ENCODE results near the gene EREG.
"Not testable (repeated sequence)": the region's sequence is repeated elsewhere in the genome, so short reads cannot be mapped to it uniquely, and the experiment has no call there.

The EREG gene, protein sequence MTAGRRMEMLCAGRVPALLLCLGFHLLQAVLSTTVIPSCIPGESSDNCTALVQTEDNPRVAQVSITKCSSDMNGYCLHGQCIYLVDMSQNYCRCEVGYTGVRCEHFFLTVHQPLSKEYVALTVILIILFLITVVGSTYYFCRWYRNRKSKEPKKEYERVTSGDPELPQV

DNA sequence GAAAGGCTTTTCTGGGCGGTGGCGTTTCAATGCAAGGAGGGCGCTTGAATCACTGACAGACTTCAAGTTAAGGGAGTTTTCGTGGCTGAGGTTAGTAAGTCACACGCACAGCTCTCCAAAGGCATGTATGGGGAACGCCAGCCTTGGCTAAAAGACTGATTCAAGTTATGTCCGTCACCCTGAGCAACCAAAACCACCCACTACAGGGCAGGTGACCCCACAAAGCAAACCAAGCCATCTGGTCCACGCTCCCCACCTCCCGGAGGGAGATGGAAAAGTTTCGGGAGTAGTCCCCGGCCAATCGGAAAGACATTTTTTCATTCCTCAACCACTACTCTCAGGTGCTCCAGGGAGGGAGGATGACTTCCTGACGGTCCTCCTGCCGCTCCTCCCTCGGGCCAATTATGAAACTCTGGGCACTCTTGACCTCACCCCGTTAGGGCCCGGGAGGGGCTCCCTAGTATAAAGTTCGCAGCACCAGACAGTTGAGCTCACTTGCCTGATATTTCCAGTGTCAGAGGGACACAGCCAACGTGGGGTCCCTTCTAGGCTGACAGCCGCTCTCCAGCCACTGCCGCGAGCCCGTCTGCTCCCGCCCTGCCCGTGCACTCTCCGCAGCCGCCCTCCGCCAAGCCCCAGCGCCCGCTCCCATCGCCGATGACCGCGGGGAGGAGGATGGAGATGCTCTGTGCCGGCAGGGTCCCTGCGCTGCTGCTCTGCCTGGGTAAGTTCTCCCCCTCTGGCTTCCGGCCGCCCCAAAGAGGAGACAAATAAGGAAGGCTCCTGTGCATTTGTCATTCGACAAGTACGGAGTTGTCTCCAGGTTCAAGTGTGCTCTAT lies at the start of gene EREG:
EREG (plus strand) TSS at position 494 of the 840 bp plus-strand sequence; CDS start at position 658, 164 bp downstream.
- DNase-seq = peak in 4 of 56 donors; percentile 1 to 7 (median 4)

DNA sequence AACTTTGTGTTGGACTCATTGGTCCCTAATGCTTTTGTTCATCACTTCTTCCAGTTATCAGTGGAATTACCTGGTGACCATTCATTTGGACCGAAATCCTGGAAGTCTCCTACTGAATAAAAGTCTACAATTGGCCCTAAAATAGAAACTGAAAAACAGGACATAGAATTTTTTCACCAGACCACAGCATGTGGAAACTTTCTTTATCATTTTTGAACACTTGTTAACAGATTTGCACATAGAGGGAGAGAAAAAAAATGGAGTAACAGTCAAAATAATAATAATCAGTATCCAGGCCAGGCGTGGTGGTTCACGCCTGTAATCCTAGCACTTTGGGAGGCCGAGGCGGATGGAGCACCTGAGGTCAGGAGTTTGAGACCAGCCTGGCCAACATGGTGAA lies 49.6 kb upstream of the EREG start:
- no peak for DNase-seq

DNA sequence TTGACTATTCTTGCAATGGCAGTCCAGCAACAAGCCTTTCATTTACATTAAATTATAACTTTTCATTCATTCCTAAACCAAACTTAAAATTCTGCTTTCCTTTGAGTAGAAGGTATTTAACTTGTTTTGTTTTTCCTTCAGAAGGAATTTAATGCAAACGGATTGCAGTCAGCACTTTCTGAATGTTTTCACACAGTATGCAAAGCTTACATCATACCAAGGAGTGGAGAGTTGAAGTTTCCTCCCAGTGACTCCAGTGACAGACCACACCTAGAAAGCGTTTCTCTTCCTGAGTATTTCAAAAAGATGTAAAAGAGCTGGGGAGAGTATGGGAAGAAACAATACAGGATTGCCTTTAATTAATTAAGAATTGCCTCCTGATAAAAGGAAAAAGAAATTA lies 48.5 kb upstream of the EREG start:
- no peak for DNase-seq

DNA sequence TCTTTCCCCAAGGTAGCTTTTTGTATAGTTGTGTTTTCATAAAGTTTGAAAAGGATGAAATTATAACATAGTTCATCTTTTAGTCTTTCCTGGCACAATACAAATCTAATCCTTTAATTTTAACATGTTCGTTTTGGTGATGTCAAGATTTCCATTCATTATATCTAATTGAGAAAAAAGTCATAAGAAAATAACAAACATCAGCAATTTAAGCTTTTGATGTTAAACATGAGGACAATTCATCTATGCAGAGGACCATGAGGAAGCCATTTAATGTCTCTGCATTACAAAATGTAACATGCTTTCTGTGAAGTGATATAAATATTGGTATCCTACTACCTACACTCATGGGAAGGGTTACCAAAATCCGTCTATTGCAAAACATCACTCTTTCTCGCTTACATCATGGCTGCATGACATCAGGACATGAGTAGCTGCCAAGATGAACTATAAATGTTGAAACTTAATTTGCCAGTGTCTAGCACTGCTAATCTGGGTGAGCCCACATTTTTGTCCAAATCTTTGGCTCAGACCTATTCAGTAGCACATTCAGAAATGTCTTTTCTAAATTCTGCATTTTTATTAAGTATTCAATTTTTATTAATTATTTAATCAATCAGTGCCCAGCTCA lies 47.2 kb upstream of the EREG start:
- DNase-seq = no peak

DNA sequence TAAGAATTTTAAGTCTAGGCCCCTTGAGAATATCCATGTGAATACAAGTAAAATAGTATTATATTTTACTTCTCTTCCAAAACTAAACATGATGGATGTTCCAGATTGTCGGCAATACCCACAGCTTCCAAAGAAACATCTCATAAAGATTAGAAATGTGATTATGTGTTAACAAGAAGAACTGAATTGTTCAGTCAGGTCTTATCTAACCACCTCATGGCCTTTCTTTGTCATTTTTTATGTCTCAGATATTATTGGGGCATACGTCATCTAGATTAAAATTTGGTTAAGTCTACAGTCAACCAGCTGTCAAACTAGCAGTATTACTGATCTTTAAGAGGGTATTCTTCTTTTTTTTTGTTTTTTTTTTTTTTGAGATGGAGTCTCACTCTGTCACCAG lies 46.7 kb upstream of the EREG start:
- DNase-seq = no peak

DNA sequence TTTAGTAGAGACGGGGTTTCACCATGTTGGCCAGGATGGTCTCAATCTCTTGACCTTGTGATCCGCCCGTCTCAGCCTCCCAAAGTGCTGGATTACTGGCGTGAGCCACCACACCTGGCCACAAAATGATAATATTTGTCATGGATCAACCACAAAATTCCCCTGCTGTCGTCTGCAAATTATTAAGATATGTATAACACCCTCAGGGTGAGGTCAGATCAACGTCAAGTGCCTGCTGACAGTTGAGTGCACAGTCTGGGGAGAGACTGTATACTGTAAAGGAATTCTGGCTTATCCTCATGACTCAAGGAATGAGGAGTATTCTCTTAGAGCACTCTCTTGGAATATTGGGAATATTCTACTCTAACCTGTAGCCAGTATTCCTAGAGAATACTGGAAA lies 45.5 kb upstream of the EREG start:
- no peak for DNase-seq

DNA sequence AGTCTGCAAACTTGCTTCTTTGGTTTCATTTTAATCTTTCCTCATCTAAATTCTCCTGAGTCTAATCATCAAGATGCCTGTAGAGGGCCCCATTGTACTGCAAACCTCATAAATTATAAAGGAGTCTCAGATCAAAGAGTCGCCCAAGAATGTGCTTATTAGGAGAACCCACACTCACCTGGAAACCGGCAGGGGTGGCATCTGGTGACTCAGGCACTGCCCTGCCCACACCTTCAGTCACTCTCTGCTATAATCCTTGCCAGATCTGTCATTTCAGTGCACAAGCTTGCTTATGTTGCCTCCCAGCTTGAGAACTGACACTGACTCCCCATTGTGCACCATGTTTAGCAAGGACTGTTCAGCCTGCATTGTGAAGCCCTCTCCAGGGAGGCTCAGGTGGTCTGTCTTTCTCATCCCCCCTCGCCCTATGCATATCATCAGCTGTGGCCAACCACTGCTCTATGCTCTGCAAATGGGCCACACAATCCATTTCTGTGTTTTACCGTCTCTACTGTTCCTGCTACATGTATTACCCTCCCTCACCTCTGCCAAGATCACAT lies 44.3 kb upstream of the EREG start:
- peak in 38 of 56 donors; percentile 0 to 78 (median 16) for DNase-seq

DNA sequence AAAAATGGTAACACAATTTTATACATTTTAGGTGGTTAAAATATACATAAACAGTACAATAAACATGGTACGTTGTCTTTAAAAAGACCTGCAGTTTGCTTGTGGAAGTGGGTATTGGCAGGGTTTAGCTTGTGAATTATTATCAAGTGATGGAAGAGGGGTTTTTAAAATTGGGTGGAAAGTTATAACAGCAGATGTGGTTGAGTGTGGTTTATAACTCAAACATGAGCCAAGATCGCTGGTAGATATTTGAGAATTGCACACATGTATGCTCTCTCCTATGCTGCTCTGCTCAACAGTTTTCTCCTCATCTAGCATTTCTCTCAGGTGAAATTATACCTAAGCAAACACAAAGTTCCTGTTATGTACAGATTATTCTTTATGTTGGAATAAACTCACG lies 42.6 kb upstream of the EREG start:
- no peak for DNase-seq

DNA sequence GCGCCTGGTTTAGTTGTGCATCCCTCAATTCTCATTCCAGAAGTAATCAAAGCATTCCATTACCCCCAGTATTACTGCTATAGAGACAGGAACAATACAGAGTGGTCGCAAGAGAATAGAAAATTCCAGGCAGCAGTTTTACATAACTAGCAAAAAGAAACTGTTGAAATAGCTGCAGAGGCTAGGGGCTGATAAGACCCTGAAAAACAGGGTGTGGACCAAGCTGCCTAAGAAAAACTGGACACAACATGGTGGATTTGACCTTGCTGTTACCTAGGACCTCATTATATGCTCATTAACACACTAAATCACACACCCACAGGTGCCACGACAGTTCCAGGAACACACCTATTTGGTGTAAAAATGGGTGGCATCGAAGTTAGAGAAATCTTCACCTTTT lies 41.3 kb upstream of the EREG start:
- DNase-seq = no peak

DNA sequence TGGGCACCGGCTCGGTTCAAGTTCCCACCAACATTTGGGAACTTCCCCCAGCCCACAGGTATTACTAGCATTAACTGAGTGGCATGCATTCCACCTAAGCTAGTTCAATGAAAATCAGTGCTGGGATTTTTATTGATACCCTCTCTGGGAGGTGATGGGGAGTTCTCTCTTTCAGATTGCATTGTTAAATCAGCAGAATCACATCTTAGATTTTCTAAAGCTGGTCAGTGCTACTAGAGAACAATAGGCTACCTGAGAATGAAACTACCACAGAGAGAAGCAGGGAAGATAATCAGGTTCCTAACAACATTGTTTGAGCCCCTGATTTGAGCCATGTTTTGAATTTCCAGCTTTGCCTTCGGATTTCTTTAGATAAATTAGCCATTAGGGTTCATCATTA lies 40.7 kb upstream of the EREG start:
- DNase-seq = no peak

DNA sequence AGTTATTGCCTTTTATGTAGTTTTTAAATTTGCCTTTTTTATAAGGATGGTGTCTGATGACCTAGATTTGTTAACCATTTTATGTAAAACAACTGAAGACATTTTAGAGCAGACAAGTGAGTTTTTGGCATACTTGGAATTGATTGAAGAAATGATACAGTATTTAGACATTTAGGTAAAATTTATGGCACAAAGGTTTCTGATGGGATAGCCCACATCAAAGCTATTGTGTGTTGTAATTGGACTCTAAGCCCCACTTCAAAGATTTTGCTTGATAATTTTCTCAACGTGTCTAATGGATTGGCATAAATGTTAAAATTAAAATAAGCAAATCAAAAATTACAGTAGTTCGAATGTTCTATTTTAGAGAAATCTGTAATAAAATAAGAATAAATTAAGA lies 39.1 kb upstream of the EREG start:
- DNase-seq = no peak

DNA sequence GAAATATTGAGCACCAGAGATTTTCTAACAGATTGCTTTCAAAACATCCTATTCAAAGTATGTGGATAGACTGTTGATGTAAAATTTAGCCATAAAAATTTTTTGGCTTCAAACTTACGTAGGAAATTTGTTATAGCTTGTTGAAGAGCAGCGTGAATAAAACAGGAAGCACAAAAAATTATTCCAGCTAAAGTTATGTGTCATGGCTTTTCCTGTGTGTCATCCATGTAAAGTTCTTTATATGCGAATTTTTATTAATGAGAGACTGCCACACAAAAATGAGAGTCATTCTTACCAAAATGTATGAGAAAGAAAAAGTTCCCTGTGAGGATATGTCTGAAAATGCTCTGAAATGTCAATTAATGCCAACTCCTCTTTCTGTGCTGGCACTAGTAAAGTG lies 37.2 kb upstream of the EREG start:
- no peak for DNase-seq

DNA sequence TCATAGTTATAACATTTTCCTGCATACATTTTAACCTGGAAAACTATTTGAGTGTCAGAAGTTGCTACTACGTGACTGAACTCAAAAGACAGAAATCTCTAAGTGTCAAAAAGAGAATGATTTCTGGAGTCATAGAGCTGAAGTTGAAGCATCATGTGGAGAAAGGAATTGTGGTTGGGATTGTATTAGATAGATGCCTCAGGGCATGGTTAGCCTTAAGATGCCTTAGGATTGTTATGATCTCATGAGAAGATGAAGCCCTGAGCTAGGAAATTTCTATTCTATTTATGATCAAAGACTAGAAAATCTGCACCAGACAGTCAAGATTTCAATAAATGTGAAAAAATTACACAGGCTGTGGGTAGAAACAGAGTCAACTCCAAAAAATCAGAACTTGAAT lies 36.4 kb upstream of the EREG start:
- DNase-seq = no peak

DNA sequence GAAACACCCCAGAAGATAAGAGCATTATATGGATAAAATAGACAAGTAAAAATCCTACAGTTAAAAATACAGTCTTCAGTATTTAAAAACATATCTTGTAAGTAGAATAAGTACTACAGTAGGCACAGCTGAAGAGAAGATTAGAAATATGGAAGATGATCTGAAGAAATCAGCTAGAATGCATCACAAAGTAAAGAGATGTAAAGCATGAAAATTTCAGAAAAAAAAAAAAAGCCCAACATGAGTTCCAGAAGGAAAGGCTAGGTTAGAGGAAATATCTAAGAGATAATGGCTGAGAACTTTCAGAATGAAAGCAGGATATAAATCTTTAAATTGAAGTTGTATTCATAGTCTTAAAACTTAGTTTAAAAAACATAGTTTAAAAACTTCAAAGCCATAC lies 35.6 kb upstream of the EREG start:
- no peak for DNase-seq

DNA sequence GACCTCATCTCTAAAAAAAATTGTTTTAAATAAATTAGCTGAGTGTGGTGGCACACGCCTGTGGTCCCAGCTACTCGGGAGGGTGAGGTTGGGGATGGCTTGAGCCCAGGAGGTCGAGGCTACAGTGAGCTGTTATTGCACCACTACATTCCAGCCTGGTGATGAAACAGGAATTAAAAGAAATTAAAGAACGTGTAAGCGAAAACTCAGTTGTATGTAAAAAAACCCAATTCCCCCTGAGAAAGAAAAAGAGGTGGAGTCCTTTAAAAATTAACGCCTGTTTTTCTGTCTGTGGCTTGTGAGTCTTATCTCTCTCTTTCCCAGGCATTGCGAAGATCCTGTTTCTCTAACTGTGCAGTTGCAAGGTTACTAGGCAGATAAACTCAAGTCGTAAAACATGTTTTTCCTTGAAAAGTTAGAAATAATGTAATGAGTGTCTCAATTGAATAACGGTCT lies 34.6 kb upstream of the EREG start:
- DNase-seq = no peak

DNA sequence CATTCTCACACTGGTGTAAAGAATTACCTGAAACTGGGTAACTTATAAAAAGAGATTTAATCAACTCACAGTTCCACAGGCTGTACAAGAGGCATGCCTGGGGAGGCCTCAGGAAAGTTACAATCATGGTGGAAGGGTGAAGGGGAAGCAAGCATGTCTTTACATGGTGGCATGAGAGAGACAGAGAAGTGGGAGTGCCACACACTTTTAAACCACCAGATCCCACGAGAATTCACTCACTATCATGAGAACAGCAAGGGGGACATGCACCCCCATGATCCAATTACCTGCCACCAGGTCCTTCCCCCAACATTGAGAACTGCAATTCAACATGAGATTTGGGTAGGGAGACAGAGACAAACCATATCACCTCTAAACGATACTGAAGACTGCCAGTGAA lies 33.7 kb upstream of the EREG start:
- DNase-seq = no peak

DNA sequence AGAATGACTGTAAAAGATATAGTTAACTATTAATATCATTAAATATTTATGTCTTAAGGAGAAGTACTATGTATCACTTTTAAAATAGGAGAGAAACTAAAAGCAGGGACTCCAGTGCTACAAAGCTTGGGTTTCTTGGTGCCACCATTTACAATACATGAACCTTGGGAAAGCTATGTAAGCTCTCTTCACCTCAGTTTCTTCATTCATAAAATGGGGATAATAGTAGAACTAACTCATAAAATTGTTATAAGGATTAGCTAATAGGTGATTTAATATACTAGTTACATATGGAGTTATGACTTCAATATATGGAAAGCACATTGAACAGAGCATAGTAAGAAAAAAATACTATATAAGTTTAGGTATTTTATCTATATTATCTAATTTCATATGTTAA lies 33.0 kb upstream of the EREG start:
- no peak for DNase-seq

DNA sequence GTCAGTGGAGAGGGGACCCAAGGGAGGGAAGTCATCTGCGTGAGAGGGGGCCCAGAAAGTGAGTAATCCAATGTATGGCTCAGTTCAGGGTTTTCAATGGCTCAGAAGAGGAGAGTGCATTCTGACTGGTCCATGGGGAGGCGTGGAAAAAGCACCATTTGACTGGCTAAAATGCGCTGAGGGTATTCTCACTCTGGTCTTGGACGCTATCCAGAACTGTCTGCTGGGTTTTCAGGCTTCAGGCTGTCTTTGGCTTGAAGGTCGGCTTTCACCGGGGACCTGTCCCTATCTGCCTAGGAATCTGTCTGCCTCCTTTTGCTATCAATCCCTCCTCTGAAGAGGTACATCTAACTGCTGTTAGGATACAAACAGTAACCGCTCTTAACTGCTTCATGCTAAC lies 30.3 kb upstream of the EREG start:
- DNase-seq = no peak

DNA sequence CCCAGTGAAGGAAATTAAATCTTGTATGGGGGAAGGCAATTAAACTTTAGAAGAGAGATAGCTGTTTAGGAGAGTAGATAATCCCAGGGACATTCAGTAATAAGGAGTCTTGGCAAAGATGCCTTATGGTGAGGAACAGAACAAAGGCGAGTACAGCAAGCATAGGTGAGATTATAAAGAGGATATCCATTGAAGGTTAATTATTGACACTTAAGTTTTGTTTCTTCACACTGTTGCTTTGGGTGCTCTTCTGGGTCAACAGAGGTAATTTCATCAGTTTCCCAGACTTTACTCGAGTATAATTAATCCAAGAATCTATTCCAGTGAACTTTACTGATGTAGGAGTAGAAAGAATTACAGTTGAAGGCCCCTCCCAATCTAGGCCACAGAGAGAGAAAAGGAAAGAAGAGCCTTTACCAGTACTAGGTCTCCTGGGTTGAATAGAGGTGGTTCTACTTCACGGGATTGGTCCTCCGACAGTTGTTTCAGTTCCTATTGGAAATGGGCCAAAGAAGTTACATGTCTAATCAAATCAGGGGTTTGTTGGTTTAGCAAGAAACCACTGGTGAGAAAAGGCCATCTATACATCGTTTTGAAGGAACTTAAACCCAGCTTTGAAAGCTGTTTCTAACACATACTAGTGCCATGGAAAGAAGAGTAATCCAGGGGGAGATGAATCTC lies 29.5 kb upstream of the EREG start:
- DNase-seq = no peak

DNA sequence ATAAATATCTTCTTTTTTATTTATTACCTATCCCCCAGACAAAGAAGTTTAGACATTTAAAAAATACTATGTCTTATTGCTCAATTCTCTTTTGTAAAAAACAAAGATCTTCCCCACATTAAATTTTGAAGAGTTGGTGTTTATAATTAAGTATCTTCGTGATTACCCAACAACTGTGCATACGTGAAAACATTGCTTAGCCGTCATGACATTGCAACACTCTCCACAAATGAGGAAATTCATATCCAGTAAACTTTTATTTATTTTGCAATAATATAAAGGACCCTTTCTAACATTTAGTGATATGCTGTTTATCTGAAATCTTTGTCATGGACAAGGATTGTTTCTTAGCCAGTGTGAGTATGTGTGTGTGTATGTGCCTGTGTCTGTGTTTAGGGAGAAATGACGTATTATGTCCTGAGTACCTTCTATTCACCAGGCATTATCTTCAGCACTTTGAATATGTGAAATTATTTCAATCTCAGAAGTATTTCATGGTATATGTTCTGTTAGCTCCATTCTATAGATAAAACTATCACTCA lies 26.1 kb upstream of the EREG start:
- no peak for DNase-seq

DNA sequence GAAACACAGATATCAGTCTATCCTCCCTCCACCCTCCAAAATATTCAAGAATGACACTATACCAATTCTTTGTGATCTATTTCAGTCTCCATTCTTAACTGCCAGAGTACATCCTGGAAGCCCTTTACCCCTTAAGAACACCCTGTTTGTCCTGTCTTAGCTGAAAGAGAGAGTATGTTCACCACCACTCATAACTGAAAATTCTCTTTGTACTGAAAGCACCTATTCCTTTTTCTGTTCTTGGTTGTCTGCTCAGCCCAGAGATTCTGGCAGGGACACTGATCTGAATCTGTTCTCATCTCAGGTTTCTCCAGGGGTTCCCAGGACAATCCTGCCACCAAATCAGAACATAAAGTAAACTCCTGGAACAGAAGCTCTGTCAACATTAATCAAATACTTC lies 25.4 kb upstream of the EREG start:
- DNase-seq = no peak

DNA sequence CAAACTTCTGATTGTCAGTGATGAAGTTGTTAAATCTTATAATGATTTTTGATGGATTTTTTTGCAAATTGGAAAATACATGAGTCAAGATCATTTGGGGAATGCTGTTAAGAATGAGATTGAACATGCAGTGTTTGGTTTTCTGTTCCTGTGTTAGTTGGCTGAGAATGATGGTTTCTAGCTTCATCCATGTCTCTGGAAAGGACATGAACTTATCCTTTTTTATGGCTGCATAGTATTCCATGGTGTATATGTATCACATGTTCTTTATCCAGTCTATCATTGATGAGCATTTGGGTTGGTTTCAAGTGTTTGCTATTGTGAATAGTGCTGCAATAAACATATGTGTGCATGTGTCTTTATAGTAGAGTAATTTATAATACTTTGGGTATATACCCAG lies 24.5 kb upstream of the EREG start:
- not testable (repeated sequence) for DNase-seq

Data from nucleus accumbens (tissue), 56 donors.